HG03521 (cell line): Measurements from ENCODE around the gene ZNF432.
"Not testable (repeated sequence)": the region's sequence is repeated elsewhere in the genome, so short reads cannot be mapped to it uniquely, and the experiment has no call there.

Source experiments
- ATAC-seq: cut with Tn5 transposase; IDR thresholded peaks from one replicate; pipeline ENCODE4 v1.9.1; 2021; ENCODE audit warnings: mild to moderate bottlenecking, moderate library complexity; ENCODE audit not compliant: unreplicated experiment

The ZNF432 gene

GRCh38 chr19:52048555-52049501, at the start of gene ZNF432:
Gene ZNF432 (minus strand): TSS chr19:52048838. CDS start chr19:52046868, 1,970 bp downstream.
- ATAC-seq, result peak; percentile 86

DNA sequence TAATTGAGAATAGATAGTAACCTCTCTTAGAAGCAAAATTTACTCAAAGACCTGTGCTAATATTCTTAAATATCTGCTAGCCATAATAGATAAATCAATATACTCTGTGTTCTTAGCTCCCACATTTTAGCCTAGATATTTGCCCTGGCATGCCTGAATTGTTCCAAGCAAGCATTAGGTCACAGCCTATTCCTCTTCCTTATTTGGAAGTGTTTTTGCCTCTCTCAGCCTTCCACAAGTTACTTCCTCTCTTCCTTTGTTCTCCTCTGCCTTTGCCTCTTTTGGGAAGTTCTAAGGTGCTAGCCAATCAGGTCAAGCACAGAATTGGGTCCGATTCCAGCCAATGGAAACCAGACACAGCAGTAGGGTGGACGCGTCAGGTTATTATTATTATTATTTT, 47.8 kb upstream of the ZNF432 start:
- ATAC-seq, result not testable (repeated sequence)

DNA sequence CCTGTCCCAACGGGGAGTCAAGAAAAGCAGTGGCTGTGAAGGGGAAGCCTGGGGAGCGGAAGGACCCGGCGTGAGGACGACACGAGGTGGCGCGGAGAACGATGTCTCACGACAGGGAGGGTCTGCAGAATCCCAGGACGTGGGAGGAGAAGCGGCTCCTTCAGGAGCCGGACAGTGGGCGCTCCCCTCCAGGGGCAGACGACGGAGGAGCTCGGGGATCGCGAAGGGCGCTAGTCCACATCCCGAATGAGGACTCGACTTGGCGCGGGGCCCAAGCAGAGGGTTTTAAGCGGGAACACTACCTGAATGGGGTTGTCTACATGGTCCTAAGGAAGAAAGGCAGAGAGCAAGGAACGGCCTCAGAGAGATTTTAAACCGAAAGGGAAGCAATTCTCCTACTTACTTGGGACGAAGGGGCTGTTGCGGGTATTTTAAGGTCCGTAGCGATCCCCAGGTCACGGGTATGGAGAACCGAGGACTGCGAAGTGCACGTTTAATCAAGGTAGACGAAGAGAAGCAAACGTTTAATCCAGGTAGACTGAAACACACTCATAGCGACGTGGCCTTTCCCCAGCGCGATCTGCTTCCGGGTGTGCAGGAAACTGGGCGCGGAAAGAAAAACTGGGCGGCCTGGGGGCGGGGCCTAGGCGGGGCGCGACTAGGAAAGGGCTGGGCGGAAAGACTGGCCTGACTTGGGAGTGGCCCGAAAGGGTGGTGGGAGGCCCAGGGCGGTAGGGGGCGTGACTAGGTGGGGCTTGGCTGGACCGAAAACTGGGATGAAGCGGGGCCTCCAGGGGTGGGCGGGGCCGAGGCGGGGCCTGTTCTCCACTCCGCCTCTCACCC, 46.8 kb upstream of the ZNF432 start, which contains the start of gene ZNF841:
Gene ZNF841 (minus strand): TSS at position 594 of the 843 bp plus-strand sequence. CDS start 10,964 bp downstream, outside the sequence.
- peak; percentile 96 for ATAC-seq

DNA sequence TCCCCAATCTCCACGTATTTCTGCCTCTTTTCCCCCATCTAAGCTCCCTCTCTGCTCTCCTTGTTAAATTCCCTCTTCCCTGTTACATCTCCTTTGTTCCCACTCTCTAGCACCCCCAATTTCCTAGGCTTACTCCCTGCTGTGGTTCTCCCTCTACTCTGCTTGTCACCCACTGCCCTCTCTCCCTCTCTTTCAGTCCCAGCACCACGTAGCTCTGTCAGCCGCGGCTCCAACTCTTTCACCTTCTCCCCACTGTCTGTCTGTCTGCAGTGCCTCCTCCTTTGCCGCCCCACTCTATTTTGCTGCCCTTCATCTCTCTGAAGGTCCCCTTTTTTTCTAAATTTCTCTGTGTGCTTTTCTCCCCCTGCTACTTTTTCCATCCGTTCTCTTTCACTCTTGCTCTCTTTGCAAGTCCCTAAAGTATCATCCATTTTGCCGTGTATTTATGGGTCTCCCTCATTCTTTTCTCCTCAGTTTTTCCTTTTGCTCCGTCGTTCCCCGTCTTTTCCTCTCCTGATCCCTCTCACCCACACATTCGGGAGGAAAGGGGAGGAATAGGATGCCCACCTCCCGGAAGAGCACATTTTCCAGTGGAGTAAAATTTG, 46.0 kb upstream of the ZNF432 start:
- no peak for ATAC-seq

DNA sequence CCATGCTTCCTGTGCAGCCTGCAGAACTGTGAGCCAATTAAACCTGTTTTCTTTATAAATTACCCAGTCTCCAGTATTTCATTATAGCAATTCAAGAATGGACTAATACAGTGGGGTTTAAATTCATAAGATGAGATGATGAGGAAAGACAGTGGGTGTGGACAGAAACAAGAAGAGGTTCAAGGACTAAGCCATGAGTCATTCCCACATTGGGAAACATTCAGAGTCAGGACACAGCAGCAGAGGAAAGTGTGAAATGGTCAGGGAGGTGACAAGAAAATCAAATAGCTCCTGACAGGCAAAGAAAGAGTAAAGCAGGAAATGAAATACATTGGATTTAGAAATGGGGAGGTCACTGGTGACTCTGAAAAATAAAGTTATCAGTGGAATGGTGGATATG, 37.8 kb upstream of the ZNF432 start:
- no peak for ATAC-seq

GRCh38 chr19:52070496-52070895, 21.9 kb upstream of the ZNF432 start:
- ATAC-seq, result no peak

DNA sequence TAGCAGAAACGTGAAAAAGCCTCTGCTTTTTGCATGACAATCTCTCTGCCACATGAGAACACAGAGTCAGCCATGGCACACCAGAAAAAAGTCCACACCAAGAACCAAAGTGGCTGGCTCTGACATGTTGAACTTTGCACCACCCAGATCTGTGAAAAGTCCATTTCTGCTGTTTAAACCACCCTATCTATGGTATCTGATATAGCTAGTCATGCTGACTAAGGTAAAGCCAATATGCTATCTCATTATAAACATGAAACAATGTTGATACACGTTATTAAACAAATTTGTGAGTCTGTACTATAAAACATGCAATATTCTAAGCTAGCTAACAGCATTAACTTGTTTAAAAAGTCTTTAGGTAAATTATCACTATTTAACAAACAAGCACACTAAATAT, 21.0 kb upstream of the ZNF432 start:
- ATAC-seq, result no peak

DNA sequence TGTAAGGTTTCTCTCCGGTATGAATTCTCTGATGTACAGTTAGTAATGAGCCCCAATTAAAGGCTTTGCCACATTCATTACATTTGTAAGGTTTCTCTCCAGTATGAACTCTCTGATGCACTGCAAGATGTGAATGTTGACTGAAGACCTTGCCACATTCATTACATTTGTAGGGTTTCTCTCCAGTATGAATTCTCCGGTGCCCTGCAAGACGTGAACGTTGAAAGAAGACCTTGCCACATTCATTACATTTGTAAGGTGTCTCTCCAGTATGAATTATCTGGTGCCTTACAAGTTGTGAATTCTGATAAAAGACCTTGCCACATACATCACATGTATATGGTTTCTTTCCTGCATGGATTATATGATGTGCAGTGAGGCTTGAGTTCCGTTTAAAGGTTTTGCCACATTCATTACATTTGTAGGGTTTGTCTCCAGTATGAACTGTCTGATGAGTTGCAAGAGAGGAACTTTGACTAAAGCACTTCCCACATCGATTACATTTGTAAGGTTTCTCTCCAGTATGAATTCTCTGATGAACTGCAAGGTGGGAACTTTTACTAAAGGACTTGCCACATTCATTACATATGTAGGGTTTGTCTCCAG, 17.7 kb upstream of the ZNF432 start:
- no peak for ATAC-seq

GRCh38 chr19:52065399-52065798, 16.8 kb upstream of the ZNF432 start:
- ATAC-seq, result no peak

DNA sequence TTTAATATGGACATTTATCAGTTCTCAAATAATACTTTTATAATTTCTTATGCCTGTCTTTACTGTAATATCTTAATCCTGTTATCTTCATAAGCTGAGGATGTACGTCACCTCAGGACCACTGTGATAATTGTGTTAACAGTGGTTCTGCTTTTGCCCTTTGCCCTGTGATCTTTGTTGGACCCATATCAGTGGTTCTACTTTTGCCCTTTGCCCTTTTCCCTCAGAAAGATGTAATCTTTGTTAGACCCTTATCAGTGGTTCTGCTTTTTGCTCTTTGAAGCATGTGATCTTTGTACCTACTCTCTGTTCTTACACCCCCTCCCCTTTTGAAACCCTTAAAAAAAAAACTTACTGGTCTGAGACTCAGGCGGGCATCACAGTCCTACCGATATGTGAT, 7.8 kb upstream of the ZNF432 start:
- ATAC-seq, result not testable (repeated sequence)

GRCh38 chr19:52051736-52052135, 3.1 kb upstream of the ZNF432 start:
- not testable (repeated sequence) for ATAC-seq

DNA sequence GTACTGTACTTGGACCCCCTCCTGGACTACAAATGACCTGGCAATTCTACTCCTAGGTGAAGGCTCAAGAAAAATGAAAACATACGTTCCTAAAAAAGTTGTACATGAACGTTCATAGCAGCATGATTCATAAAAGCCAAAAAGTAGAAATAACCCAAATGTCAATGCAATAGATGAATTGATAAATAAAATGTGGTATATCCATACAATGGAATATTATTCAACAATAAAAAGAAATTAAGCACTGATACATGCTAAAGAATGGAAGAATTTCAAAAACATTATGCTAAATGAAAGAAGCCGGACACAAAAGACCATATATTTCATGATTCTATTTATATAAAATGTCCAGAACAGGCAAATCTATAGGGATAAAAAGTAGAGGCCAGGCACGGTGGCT, 9.5 kb downstream of the ZNF432 start:
- ATAC-seq, result no peak

GRCh38 chr19:52034051-52034728, 14.4 kb downstream of the ZNF432 start:
- ATAC-seq, result no peak

DNA sequence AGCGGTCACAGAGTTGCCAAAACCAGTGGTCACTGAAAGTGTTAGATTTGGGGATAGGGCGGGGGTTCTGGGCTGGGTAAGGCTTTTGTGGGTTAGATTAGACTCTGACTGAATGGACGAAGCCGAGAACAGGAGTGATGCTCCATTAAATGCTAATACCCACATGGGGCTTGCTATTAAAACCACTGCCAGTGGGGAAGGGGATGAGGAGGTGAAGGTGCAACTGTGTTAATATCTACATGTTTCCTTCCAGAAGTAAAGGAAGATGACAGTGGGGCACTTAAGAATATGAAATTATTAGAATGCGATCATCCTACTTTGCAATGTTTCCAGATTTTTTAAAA, 19.9 kb downstream of the ZNF432 start:
- ATAC-seq, result no peak

- ATAC-seq, result peak; percentile 87
Measured at GRCh38 chr19:52028027-52028779, 20.4 kb downstream of the ZNF432 start, which contains the start of gene ZNF614. Gene ZNF614 (minus strand): TSS chr19:52028379. CDS start chr19:52025745, 2,634 bp downstream.

- ATAC-seq, result not testable (repeated sequence)
Measured at GRCh38 chr19:52026255-52026990, 22.2 kb downstream of the ZNF432 start.

DNA sequence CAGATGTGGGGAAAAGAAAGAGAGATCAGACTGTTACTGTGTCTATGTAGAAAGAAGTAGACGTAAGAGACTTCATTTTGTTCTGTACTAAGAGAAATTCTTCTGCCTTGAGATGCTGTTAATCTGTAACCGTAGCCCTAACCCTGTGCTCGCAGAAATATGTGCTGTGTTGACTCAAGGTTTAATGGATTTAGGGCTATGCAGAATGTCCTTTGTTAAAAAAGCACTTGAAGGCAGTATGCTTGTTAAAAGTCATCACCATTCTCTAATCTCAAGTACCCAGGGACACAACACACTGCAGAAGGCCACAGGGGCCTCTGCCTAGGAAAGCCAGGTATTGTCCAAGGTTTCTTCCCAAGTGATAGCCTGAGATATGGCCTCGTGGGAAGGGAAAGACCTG, 24.2 kb downstream of the ZNF432 start:
- ATAC-seq, result not testable (repeated sequence)

- ATAC-seq, result no peak
Measured at GRCh38 chr19:52022193-52022592, 26.4 kb downstream of the ZNF432 start.

- ATAC-seq, result no peak
Measured at GRCh38 chr19:52020506-52020905, 28.1 kb downstream of the ZNF432 start.
